ENCODE measurements around the gene NAB2. TPM values are rescaled to one million over a fixed set of nuclear protein-coding genes. Genes with fewer than 3 reads are reported as not detected.
A peak's percentile ranks its signal among the peaks of the same experiment; 100 is the strongest.

The NAB2 gene
- total and polyA plus RNA-seq, 10 donors: 9.0 to 25.0 (median 17.4) TPM

DNA sequence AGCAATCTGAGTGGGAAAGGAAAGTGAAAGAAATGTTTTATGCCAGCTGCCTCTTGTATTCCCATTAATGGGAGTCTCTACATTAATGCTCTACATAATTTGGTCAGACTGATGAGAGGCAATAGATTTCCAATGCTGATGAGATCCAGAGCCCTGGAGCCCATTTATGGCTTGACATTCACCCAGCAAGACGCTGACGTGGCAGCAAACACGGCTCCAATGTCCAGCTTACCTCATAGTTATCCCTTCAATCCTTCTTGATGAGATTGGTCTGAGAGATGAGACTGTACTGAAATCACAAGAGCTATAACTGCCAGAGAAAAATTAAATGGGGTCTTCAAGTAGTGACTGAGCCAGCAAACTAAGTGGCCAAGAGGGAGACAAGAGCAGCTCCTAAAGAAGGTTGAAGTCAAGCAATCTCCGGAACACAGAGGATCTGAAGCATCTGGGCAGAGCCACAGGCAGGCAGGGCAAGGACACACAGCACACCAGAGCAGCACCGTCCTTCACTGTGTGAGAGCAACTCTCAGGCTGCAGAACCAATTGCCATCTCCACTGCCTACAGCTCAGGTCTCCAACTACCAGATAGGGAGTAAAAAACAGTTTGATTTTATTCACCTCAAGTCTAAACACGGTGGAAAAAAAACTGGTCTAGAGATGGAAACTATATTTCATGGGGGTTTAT lies 31.7 kb upstream of the NAB2 start:
- H3K9me3 ChIP-seq: no peaks in the 10 kb centered on the region
- peaks cover 0 to 50% (median 18%) of the 10 kb centered on the region in 6 donors for H3K4me1 ChIP-seq
- no peak overlapping the region for H3K4me3 ChIP-seq
- no peaks in the 10 kb centered on the region for H3K27me3 ChIP-seq (replicated peaks in 1 of 7)
- peak overlapping the region in 7 of 8 donors; percentile 37 to 75 (median 61) for H3K27ac ChIP-seq
- DNase-seq: no peak
- peaks cover 0 to 54% (median 9%) of the 10 kb centered on the region in 6 donors for H3K36me3 ChIP-seq
- intact Hi-C loops (cut with DNase I; ENCODE audit: low total_unique reads): loop anchor here (5.0 kb wide), 1 partner anchor 40 kb away; the partner anchor contains the start of gene TAC3
- 82 to 92% (median 87%) methylated on average over 6 of the region's 6 CpGs for WGBS, 5 donors
- TF ChIP-seq CTCF (IDR thresholded peaks at IDR 0.05 in 8 of 11, conservative IDR thresholded peaks at IDR 0.05 in 3 of 11): no peak
- no peak for TF ChIP-seq POLR2A (IDR thresholded peaks at IDR 0.05)
- TF ChIP-seq POLR2AphosphoS5 (IDR thresholded peaks at IDR 0.05): no peak

- DNase-seq: no peak
- 62 to 87% (median 79%) methylated on average over 1 of the region's 1 CpG for WGBS, 5 donors
- Histone ChIP-seq H3K4me1 (peaks cover 0 to 62% (median 26%) of the 10 kb centered on the region in 6 donors), H3K9me3 (no peaks in the 10 kb centered on the region), H3K27ac (peak overlapping the region in 4 of 8 donors; percentile 61 to 75 (median 67)), H3K36me3 (peaks cover 0 to 57% (median 9%) of the 10 kb centered on the region in 6 donors), H3K27me3 (replicated peaks in 1 of 7) (no peaks in the 10 kb centered on the region), H3K4me3 (no peak overlapping the region)
- intact Hi-C loops (cut with DNase I; ENCODE audit: low total_unique reads): loop anchor here (5.0 kb wide), 1 partner anchor 41 kb away; the partner anchor contains the start of gene TAC3
- TF ChIP-seq POLR2AphosphoS5 (IDR thresholded peaks at IDR 0.05) (no peak), CTCF (IDR thresholded peaks at IDR 0.05 in 8 of 11, conservative IDR thresholded peaks at IDR 0.05 in 3 of 11) (no peak), POLR2A (IDR thresholded peaks at IDR 0.05) (no peak)
Observed at GRCh38 chr12:57058454-57058853, 30.5 kb upstream of the NAB2 start.

GRCh38 chr12:57063991-57064685 lies 24.8 kb upstream of the NAB2 start:
- DNase-seq: no peak
- Histone ChIP-seq H3K27ac (peak overlapping the region; percentile 57 to 85 (median 78)), H3K9me3 (no peaks in the 10 kb centered on the region), H3K36me3 (peaks cover 0 to 52% (median 15%) of the 10 kb centered on the region in 6 donors), H3K4me1 (peaks cover 8 to 48% (median 23%) of the 10 kb centered on the region in 6 donors), H3K4me3 (peak overlapping the region in 1 of 8 donors; percentile 1), H3K27me3 (replicated peaks in 1 of 7) (no peaks in the 10 kb centered on the region)
- TF ChIP-seq CTCF (IDR thresholded peaks at IDR 0.05 in 8 of 11, conservative IDR thresholded peaks at IDR 0.05 in 3 of 11): no peak
- TF ChIP-seq POLR2AphosphoS5 (IDR thresholded peaks at IDR 0.05): no peak
- TF ChIP-seq POLR2A (IDR thresholded peaks at IDR 0.05): no peak
- WGBS, 5 donors: 27 to 45% (median 40%) methylated on average over 5 of the region's 5 CpGs
- intact Hi-C loops (cut with DNase I; ENCODE audit: low total_unique reads): loop anchor here (5.0 to 10.0 kb wide), 2 partner anchors 57 to 309 kb away; partner anchors contain the start of genes PRIM1 and ZBTB39

DNA sequence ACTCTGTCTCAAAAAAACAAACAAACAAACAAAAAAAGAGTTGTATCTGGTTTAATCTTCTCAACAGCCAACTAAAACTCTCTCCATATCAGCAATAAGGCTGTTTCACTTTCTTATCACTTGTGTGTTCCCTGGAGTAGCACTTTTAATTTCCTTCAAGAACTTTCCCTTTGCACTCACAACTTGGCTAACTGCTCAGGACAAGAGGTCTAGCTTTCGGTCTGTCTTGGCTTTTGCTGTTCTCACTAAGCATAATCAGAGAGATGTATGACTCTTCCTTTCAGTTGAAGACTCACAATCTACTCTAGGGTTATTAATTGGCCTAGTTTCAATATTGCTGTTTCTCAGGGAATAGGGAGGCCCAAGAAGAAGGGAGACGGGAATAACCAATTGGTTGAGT lies 22.7 kb upstream of the NAB2 start:
- Histone ChIP-seq H3K9me3 (no peaks in the 10 kb centered on the region), H3K4me1 (peaks cover 16 to 52% (median 34%) of the 10 kb centered on the region in 6 donors), H3K4me3 (no peak overlapping the region), H3K36me3 (peaks cover 0 to 48% (median 16%) of the 10 kb centered on the region in 6 donors), H3K27me3 (replicated peaks in 1 of 7) (no peaks in the 10 kb centered on the region), H3K27ac (peak overlapping the region in 6 of 8 donors; percentile 13 to 85 (median 21))
- no peak for DNase-seq
- no peak for TF ChIP-seq POLR2A (IDR thresholded peaks at IDR 0.05)
- no peak for TF ChIP-seq POLR2AphosphoS5 (IDR thresholded peaks at IDR 0.05)
- no peak for TF ChIP-seq CTCF (IDR thresholded peaks at IDR 0.05 in 8 of 11, conservative IDR thresholded peaks at IDR 0.05 in 3 of 11)
- intact Hi-C loops (cut with DNase I; ENCODE audit: low total_unique reads): loop anchor here (10.0 kb wide), 1 partner anchor 311 kb away; the partner anchor contains the start of gene PRIM1
- 76 to 91% (median 81%) methylated on average over 2 of the region's 2 CpGs for WGBS, 5 donors

Measured in spleen (tissue), 11 donors.